Heart left ventricle (tissue), 13 donors: ENCODE measurements around the gene HOXB7.

Source experiments
- POLR2A ChIP-seq, 2 donors: fragments of 450-650 bp; IDR thresholded peaks; one replicate each; pipeline ENCODE4 v1.6.1; 2017; ENCODE audit warnings: antibody characterized with exemption in 2 of 2, mild to moderate bottlenecking in 2 of 2, moderate library complexity in 2 of 2
- TF ChIP-seq, protein P1 (sequence below), 12 donors: fragments of 200-600 bp; sonication (generic) in 4 of 12; IDR thresholded peaks; one replicate each; pipeline versions ENCODE4 v1.5.0 to v1.8.0; 2018 to 2022; ENCODE audit warnings: antibody characterized with exemption in 12 of 12, mild to moderate bottlenecking in 5 of 12
- donor health status: ischemic (EF 13 %, LVEDD 7.1; RV severe dilation, severe dysfunction).
- donor health status: DM: no; HTN: yes; CAD: no.
- donor health status: DM: no; HTN: no; CAD: no.
- donor health status: ischemic (EF 25% LVEDD 6.9; RV normal size, moderate dysfunction).
- donor health status: ischemic (EF 25% LVEDD 5.7; RV mildly dilated, moderate dysfunction).
- donor health status: ischemic (EF 35%, LVEDD 5.7; RV mildly dilated, moderate dysfunction).
- donor health status: nonischemic (EF 11% LVEDD 7.7; RV severe dilation, severe dysfunction).
- donor health status: DM: yes; HTN: yes; CAD: no.
- donor health status: PGD.
- donor health status: ischemic (EF 29% LVEDD 5.4; RV normal size, mild dysfunction).
- donor health status: nonischemic (EF 23%, LVEDD 6.1; RV moderate dilation, normal function).

DNA sequence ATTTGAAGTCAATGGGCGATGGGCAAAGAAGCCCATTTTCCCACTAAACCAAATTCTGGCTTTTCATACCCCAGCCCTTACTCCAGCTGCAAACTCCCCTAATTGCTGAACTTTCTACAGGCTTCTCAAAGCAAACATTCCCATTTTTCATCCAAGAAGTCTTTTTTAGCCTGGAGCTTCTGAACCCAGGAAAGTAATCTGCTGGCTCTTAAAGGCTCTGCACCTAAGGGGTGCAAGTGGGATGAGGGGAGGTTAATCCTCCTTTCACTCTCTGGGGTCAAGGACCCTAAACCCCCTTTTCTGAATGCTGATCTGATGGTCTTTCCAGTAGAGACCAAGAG, 2.4 kb downstream of the HOXB7 start:
- TF ChIP-seq, protein P1, sequence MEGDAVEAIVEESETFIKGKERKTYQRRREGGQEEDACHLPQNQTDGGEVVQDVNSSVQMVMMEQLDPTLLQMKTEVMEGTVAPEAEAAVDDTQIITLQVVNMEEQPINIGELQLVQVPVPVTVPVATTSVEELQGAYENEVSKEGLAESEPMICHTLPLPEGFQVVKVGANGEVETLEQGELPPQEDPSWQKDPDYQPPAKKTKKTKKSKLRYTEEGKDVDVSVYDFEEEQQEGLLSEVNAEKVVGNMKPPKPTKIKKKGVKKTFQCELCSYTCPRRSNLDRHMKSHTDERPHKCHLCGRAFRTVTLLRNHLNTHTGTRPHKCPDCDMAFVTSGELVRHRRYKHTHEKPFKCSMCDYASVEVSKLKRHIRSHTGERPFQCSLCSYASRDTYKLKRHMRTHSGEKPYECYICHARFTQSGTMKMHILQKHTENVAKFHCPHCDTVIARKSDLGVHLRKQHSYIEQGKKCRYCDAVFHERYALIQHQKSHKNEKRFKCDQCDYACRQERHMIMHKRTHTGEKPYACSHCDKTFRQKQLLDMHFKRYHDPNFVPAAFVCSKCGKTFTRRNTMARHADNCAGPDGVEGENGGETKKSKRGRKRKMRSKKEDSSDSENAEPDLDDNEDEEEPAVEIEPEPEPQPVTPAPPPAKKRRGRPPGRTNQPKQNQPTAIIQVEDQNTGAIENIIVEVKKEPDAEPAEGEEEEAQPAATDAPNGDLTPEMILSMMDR (IDR thresholded peaks at IDR 0.05) = no peak
- no peak for TF ChIP-seq POLR2A (IDR thresholded peaks at IDR 0.05)
